ENCODE measurements around the gene KMT2A.
"Not testable (repeated sequence)": the region's sequence is repeated elsewhere in the genome, so short reads cannot be mapped to it uniquely, and the experiment has no call there.

The KMT2A gene

GRCh38 chr11:118435893-118436624 lies at the start of gene KMT2A:
Gene KMT2A, plus strand, starts transcription at chr11:118436492. Its CDS starts 21 bp downstream, at chr11:118436513.
- peak; percentile 91 to 96 for DNase-seq

GRCh38 chr11:118396097-118396501 lies 40.2 kb upstream of the KMT2A start:
- DNase-seq = no peak

GRCh38 chr11:118397448-118397847 lies 38.8 kb upstream of the KMT2A start:
- no peak for DNase-seq

GRCh38 chr11:118398791-118399559 lies 37.3 kb upstream of the KMT2A start:
- DNase-seq = no peak

- DNase-seq = peak in 1 of 2 experiments; percentile 95
Observed at GRCh38 chr11:118401151-118401879, 35.0 kb upstream of the KMT2A start, which contains the start of gene ATP5MG. Gene ATP5MG, plus strand, starts transcription at chr11:118401606. Its CDS starts 60 bp downstream, at chr11:118401666.

GRCh38 chr11:118401880-118402590 lies 34.3 kb upstream of the KMT2A start:
- DNase-seq = no peak

- not testable (repeated sequence) for DNase-seq
Observed at GRCh38 chr11:118402594-118402993, 33.7 kb upstream of the KMT2A start.

GRCh38 chr11:118406599-118407166 lies 29.6 kb upstream of the KMT2A start:
- DNase-seq = no peak

- no peak for DNase-seq
Observed at GRCh38 chr11:118410055-118410745, 26.1 kb upstream of the KMT2A start.

- no peak for DNase-seq
Observed at GRCh38 chr11:118411530-118411929, 24.8 kb upstream of the KMT2A start.

GRCh38 chr11:118412921-118413320 lies 23.4 kb upstream of the KMT2A start:
- DNase-seq = no peak

- DNase-seq = no peak
Observed at GRCh38 chr11:118415062-118415738, 21.1 kb upstream of the KMT2A start.

GRCh38 chr11:118415739-118416068 lies 20.6 kb upstream of the KMT2A start:
- no peak for DNase-seq

- DNase-seq = not testable (repeated sequence)
Observed at GRCh38 chr11:118416900-118417299, 19.4 kb upstream of the KMT2A start.

GRCh38 chr11:118417801-118418200 lies 18.5 kb upstream of the KMT2A start:
- DNase-seq = no peak

- no peak for DNase-seq
Observed at GRCh38 chr11:118418766-118419165, 17.5 kb upstream of the KMT2A start.

GRCh38 chr11:118427707-118428106 lies 8.6 kb upstream of the KMT2A start:
- DNase-seq = no peak

- DNase-seq = no peak
Observed at GRCh38 chr11:118430956-118431355, 5.3 kb upstream of the KMT2A start.

- DNase-seq = no peak
Observed at GRCh38 chr11:118434123-118434552, 2.2 kb upstream of the KMT2A start.

GRCh38 chr11:118434553-118435289 lies 1.6 kb upstream of the KMT2A start:
- DNase-seq = no peak

Measured in cerebellar nuclear complex (tissue), 1 donor.